ENCODE measurements around the gene UXS1. TPM values are rescaled to one million over a fixed set of nuclear protein-coding genes. Genes with fewer than 3 reads are reported as not detected.

UXS1 gene
- total and polyA plus RNA-seq, 2 donors from 2014 or later = 56.6 to 74.4 TPM

- no peak for TF ChIP-seq CTCF (IDR thresholded peaks at IDR 0.05; ENCODE audit: borderline replicate concordance, extremely low read depth, insufficient read depth)
- Histone ChIP-seq H3K9me3 (ENCODE audit: control insufficient read depth in 2 of 3, insufficient read depth in 1 of 3, low read length in 3 of 3) (no peaks in the 10 kb centered on the region), H3K36me3 (ENCODE audit: control insufficient read depth in 2 of 3, insufficient read depth in 3 of 3, low read length in 3 of 3) (no peaks in the 10 kb centered on the region), H3K9ac (ENCODE audit: low read length in 3 of 3) (peak overlapping the region; percentile 19 to 72 (median 49)), H3K27ac (ENCODE audit: low read depth in 2 of 2, low read length in 2 of 2) (peak overlapping the region; percentile 76 to 82), H3K27me3 (ENCODE audit: control insufficient read depth, insufficient read depth, low read length) (no peaks in the 10 kb centered on the region), H3K4me3 (ENCODE audit: low read length in 3 of 3) (peak overlapping the region; percentile 30 to 72 (median 53)), H3K4me1 (ENCODE audit: control insufficient read depth in 2 of 3, insufficient read depth in 2 of 3, low read depth in 1 of 3, low read length in 3 of 3) (peaks cover 9 to 15% (median 11%) of the 10 kb centered on the region in 3 donors)
- FAIRE-seq = no peak
- peak; percentile 67 to 82 (median 77) for DNase-seq
- intact Hi-C loops (cut with DNase I) = no loop called here
Observed at GRCh38 chr2:106192752-106193689, 1.1 kb downstream of the UXS1 start.

GRCh38 chr2:106191511-106192016 is 2.5 kb downstream of the UXS1 start:
- H3K4me1 ChIP-seq (ENCODE audit: control insufficient read depth in 2 of 3, insufficient read depth in 2 of 3, low read depth in 1 of 3, low read length in 3 of 3) = peaks cover 6 to 14% (median 6%) of the 10 kb centered on the region in 3 donors
- no peaks in the 10 kb centered on the region for H3K36me3 ChIP-seq (ENCODE audit: control insufficient read depth in 2 of 3, insufficient read depth in 3 of 3, low read length in 3 of 3)
- H3K9ac ChIP-seq (ENCODE audit: low read length in 3 of 3) = peak overlapping the region in 1 of 3 donors; percentile 70
- TF ChIP-seq CTCF (IDR thresholded peaks at IDR 0.05; ENCODE audit: borderline replicate concordance, extremely low read depth, insufficient read depth) = no peak
- intact Hi-C loops (cut with DNase I) = no loop called here
- peak overlapping the region in 1 of 3 donors; percentile 38 for H3K4me3 ChIP-seq (ENCODE audit: low read length in 3 of 3)
- no peak for FAIRE-seq
- H3K27me3 ChIP-seq (ENCODE audit: control insufficient read depth, insufficient read depth, low read length) = no peaks in the 10 kb centered on the region
- no peaks in the 10 kb centered on the region for H3K9me3 ChIP-seq (ENCODE audit: control insufficient read depth in 2 of 3, insufficient read depth in 1 of 3, low read length in 3 of 3)
- DNase-seq = no peak
- H3K27ac ChIP-seq (ENCODE audit: low read depth in 2 of 2, low read length in 2 of 2) = peak overlapping the region in 1 of 2 donors; percentile 36

- no peak overlapping the region for H3K4me3 ChIP-seq (ENCODE audit: low read length in 3 of 3)
- DNase-seq (no peak), FAIRE-seq (no peak)
- intact Hi-C loops (cut with DNase I) = no loop called here
- H3K4me1 ChIP-seq (ENCODE audit: control insufficient read depth in 2 of 3, insufficient read depth in 2 of 3, low read depth in 1 of 3, low read length in 3 of 3) = peaks cover 4 to 14% (median 6%) of the 10 kb centered on the region in 3 donors
- TF ChIP-seq CTCF (IDR thresholded peaks at IDR 0.05; ENCODE audit: borderline replicate concordance, extremely low read depth, insufficient read depth) = no peak
- no peaks in the 10 kb centered on the region for H3K9me3 ChIP-seq (ENCODE audit: control insufficient read depth in 2 of 3, insufficient read depth in 1 of 3, low read length in 3 of 3)
- no peaks in the 10 kb centered on the region for H3K36me3 ChIP-seq (ENCODE audit: control insufficient read depth in 2 of 3, insufficient read depth in 3 of 3, low read length in 3 of 3)
- peak overlapping the region in 1 of 2 donors; percentile 29 for H3K27ac ChIP-seq (ENCODE audit: low read depth in 2 of 2, low read length in 2 of 2)
- no peak overlapping the region for H3K9ac ChIP-seq (ENCODE audit: low read length in 3 of 3)
- no peaks in the 10 kb centered on the region for H3K27me3 ChIP-seq (ENCODE audit: control insufficient read depth, insufficient read depth, low read length)
Observed at GRCh38 chr2:106189764-106190468, 4.2 kb downstream of the UXS1 start.
